Tibial nerve (tissue), 4 donors: ENCODE data around the gene SEC16B.

Source experiments
- EP300 ChIP-seq, 2 donors: sonication (generic); formaldehyde crosslinking; IDR thresholded peaks; one replicate each; pipeline ENCODE4 v1.6.1; 2017; ENCODE audit warnings: antibody characterized with exemption in 2 of 2, mild to moderate bottlenecking in 1 of 2
- POLR2A ChIP-seq, 2 donors: fragments of 450-650 bp; IDR thresholded peaks; one replicate each; pipeline ENCODE4 v1.6.1; 2017; ENCODE audit warnings: antibody characterized with exemption in 2 of 2, mild to moderate bottlenecking in 2 of 2, moderate library complexity in 2 of 2
- TF ChIP-seq, protein P1 (sequence below), 5 experiments: fragments of 200-600 bp in 3 of 5; fragments of 450-650 bp in 2 of 5; sonication (generic) in 3 of 5; IDR thresholded peaks; one replicate each; pipeline ENCODE4 v1.5.1; 2016 to 2019; ENCODE audit warnings: antibody characterized with exemption in 5 of 5, mild to moderate bottlenecking in 3 of 5, moderate library complexity in 2 of 5

DNA sequence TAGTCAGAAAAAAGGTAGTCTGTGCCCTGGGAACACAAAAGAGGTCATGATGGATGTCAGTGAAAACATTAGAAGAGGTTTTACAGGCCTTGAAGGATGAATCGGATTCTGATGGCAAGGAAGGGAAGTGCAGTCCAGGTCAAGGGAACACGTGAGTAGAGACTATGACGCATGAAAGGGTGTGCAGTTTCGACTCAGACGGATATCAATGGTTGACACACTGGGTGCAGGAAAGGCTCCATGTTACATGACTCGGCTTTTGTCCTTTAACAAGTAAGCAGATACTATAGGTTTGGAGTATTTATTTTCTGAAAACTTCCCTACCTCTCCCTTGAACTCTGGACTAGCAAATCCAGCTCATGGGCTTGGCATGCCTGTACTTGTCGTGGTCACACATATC lies 55.3 kb downstream of the SEC16B start:
- no peak for TF ChIP-seq EP300 (IDR thresholded peaks at IDR 0.05)
- no peak for TF ChIP-seq POLR2A (IDR thresholded peaks at IDR 0.05)
- TF ChIP-seq, protein P1, sequence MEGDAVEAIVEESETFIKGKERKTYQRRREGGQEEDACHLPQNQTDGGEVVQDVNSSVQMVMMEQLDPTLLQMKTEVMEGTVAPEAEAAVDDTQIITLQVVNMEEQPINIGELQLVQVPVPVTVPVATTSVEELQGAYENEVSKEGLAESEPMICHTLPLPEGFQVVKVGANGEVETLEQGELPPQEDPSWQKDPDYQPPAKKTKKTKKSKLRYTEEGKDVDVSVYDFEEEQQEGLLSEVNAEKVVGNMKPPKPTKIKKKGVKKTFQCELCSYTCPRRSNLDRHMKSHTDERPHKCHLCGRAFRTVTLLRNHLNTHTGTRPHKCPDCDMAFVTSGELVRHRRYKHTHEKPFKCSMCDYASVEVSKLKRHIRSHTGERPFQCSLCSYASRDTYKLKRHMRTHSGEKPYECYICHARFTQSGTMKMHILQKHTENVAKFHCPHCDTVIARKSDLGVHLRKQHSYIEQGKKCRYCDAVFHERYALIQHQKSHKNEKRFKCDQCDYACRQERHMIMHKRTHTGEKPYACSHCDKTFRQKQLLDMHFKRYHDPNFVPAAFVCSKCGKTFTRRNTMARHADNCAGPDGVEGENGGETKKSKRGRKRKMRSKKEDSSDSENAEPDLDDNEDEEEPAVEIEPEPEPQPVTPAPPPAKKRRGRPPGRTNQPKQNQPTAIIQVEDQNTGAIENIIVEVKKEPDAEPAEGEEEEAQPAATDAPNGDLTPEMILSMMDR (IDR thresholded peaks at IDR 0.05): no peak
